Osteoblast (primary cell): ENCODE results near the gene S1PR2. TPM values are rescaled to one million over a fixed set of nuclear protein-coding genes. Genes with fewer than 3 reads are reported as not detected.

Source experiments
- DNase-seq: peaks from one replicate; pipeline ENCODE4 v3.0.0; 2011; ENCODE audit warnings: low spot score, mixed read lengths; ENCODE audit not compliant: insufficient read length; ENCODE audit errors: missing footprints
- H2AFZ ChIP-seq: 2 replicates; pipeline ENCODE4 v1.6.0; 2011; ENCODE audit warnings: mild to moderate bottlenecking, low read length
- H3K27ac ChIP-seq: 2 replicates; pipeline ENCODE4 v1.5.1; 2011; ENCODE audit warnings: mild to moderate bottlenecking, low read depth, low read length, moderate library complexity
- H3K27me3 ChIP-seq: 2 replicates; pipeline ENCODE4 v1.6.0; 2012; ENCODE audit warnings: mild to moderate bottlenecking, control low read depth, inconsistent platforms, low read length, moderate library complexity; ENCODE audit not compliant: insufficient read depth
- H3K36me3 ChIP-seq: 2 replicates; pipeline ENCODE4 v1.5.1; 2011; ENCODE audit warnings: mild to moderate bottlenecking, low read length, control low read depth, moderate library complexity; ENCODE audit not compliant: insufficient read depth
- H3K4me1 ChIP-seq: 2 replicates; pipeline ENCODE4 v1.5.1; 2011; ENCODE audit warnings: mild to moderate bottlenecking, low read length, control low read depth, moderate library complexity; ENCODE audit not compliant: insufficient read depth
- H3K4me2 ChIP-seq: 2 replicates; pipeline ENCODE4 v1.6.0; 2011; ENCODE audit warnings: mild to moderate bottlenecking, low read length; ENCODE audit not compliant: insufficient read depth
- H3K4me3 ChIP-seq: fragments of 200-600 bp; sonication (generic); 3 replicates; pipeline ENCODE4 v1.5.1; 2012; ENCODE audit warnings: mild to moderate bottlenecking, low read length, inconsistent platforms; ENCODE audit not compliant: insufficient read depth
- H3K79me2 ChIP-seq: 2 replicates; pipeline ENCODE4 v1.6.0; 2012; ENCODE audit warnings: mild to moderate bottlenecking, low read length, control low read depth, inconsistent platforms; ENCODE audit not compliant: insufficient read depth
- H3K9me3 ChIP-seq: 2 replicates; pipeline ENCODE4 v1.5.1; 2011; ENCODE audit warnings: low read depth, low read length, control low read depth
- H4K20me1 ChIP-seq: 2 replicates; pipeline ENCODE4 v1.6.0; 2012; ENCODE audit warnings: mild to moderate bottlenecking, low read length, control low read depth; ENCODE audit not compliant: insufficient read depth
- CTCF ChIP-seq: IDR thresholded peaks from 2 replicates; pipeline ENCODE4 v1.5.1; 2011; ENCODE audit warnings: mild to moderate bottlenecking, low read depth, low read length, moderate library complexity; ENCODE audit errors: extremely low read depth
- total RNA-seq: library from RNA; depleted of rRNA; stranded (reverse); fragments of >200 nt; gene quantifications from 2 replicates; pipeline ENCODE4 v1.2.3, GENCODE V29; 2012

S1PR2 gene, protein sequence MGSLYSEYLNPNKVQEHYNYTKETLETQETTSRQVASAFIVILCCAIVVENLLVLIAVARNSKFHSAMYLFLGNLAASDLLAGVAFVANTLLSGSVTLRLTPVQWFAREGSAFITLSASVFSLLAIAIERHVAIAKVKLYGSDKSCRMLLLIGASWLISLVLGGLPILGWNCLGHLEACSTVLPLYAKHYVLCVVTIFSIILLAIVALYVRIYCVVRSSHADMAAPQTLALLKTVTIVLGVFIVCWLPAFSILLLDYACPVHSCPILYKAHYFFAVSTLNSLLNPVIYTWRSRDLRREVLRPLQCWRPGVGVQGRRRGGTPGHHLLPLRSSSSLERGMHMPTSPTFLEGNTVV
- total RNA-seq = 9.4 and 14.1 TPM in 2 replicates

DNA sequence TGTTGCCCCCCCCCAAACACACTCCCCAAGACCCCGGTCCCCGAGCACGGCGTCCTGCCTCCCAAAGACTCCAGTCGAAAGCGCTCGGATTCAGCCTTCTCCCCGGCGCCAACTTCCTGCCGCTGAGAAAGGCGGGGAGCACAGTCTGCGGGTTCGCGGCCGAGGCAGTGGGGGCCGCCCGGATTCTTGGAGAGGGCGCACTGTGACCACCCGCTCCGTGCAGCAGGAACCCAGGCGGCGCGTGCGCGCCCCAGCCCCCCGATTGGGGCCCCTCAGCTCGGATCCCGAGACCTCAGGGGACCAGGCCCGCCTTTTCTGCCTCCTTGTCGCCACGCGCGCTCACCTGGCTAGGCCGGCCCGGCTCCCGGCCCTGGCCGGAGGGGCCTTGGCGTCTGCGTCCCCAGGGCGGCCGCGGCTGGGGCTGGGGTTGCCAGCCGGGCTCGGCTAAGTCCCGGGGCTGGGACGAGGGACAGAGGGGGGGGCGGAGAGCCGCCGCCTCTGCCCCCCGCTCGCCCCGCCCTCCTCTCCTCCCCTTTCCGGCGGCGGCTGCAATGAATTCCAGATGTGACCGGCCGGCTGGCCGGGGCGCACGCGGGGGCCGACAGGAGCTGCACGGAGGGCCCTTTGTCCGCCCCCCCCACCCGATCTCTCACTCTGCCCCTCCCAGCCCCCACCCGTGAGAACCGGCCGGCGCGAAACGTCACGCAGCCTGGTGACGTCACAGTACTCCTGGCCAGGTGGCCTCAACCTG, at the start of gene S1PR2:
S1PR2 (minus strand) TSS at position 471 of the 751 bp plus-strand sequence. CDS start 6,426 bp downstream, outside the sequence.
- Histone ChIP-seq H3K36me3 (no peaks in the 10 kb centered on the region), H2AFZ (peak within 1 kb of the TSS; percentile 74), H3K4me2 (peak within 1 kb of the TSS; percentile 81), H3K9me3 (no peaks in the 10 kb centered on the region), H3K27ac (peak within 1 kb of the TSS; percentile 83), H3K27me3 (no peaks in the 10 kb centered on the region), H3K4me1 (peaks cover 12% of the 10 kb centered on the region), H3K79me2 (peaks cover 13% of the 10 kb centered on the region), H4K20me1 (peaks cover 20% of the 10 kb centered on the region), H3K4me3 (peak within 1 kb of the TSS; percentile 92)
- no peak for TF ChIP-seq CTCF
- DNase-seq = peak; percentile 98

GRCh38 chr19:10279737-10280442, 48.8 kb upstream of the S1PR2 start:
- Histone ChIP-seq H3K27me3 (no peaks in the 10 kb centered on the region), H3K79me2 (no peaks in the 10 kb centered on the region), H3K4me2 (no peak overlapping the region), H3K36me3 (no peaks in the 10 kb centered on the region), H3K4me1 (no peaks in the 10 kb centered on the region), H2AFZ (no peak overlapping the region), H4K20me1 (no peaks in the 10 kb centered on the region), H3K4me3 (no peak overlapping the region), H3K9me3 (no peaks in the 10 kb centered on the region), H3K27ac (no peak overlapping the region)
- DNase-seq = peak; percentile 30
- TF ChIP-seq CTCF = no peak

GRCh38 chr19:10278935-10279334, 47.8 kb upstream of the S1PR2 start:
- H3K79me2 ChIP-seq = no peaks in the 10 kb centered on the region
- TF ChIP-seq CTCF = no peak
- H3K4me2 ChIP-seq = no peak overlapping the region
- H3K9me3 ChIP-seq = no peaks in the 10 kb centered on the region
- no peaks in the 10 kb centered on the region for H3K36me3 ChIP-seq
- no peaks in the 10 kb centered on the region for H4K20me1 ChIP-seq
- no peak overlapping the region for H3K27ac ChIP-seq
- no peak overlapping the region for H2AFZ ChIP-seq
- no peaks in the 10 kb centered on the region for H3K27me3 ChIP-seq
- no peak overlapping the region for H3K4me3 ChIP-seq
- H3K4me1 ChIP-seq = no peaks in the 10 kb centered on the region
- DNase-seq = no peak
